ENCODE data around the gene VAC14.
"Not testable (repeated sequence)": the region's sequence is repeated elsewhere in the genome, so short reads cannot be mapped to it uniquely, and the experiment has no call there.

The VAC14 gene

DNA sequence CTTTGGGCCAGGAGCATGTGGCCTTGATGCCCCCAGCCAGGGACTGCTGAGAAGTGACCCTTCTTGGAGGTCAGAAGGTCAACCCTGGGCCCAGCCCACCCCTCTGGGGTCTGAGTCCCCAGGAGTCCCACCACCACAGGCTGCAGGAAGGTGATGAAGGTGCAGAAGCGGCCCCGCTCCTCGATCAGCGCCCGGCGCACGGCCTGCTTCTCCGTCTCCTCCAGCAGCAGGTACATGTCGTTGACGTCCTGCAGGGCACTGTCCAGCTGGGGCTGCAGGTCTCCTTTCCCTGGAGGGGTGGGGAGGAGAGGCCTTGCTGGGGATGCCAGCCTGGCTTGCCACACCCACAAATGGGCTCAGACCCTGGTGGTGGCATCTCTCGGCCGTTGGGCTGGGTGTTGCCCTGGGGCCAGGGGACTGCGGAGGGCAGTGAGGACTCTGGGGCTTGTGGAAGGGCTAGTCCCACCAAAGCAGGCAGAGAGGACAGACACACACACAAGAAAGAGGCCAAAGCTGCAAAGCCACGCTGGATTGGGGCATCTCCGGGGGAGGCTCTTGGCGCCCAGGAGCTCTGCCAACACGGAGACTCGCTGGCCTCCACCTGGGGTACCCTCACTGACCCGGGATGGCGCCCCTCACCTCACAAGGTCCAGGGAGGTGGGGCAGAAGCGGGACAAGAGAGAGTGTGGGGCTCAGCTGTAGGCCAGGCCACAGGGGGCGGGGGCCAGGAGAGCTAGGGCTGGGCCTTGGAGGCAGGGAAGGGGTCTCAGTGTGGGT lies 122.6 kb downstream of the VAC14 start:
- no peak for DNase-seq

GRCh38 chr16:70677499-70678120 lies 123.3 kb downstream of the VAC14 start:
- DNase-seq, result no peak

DNA sequence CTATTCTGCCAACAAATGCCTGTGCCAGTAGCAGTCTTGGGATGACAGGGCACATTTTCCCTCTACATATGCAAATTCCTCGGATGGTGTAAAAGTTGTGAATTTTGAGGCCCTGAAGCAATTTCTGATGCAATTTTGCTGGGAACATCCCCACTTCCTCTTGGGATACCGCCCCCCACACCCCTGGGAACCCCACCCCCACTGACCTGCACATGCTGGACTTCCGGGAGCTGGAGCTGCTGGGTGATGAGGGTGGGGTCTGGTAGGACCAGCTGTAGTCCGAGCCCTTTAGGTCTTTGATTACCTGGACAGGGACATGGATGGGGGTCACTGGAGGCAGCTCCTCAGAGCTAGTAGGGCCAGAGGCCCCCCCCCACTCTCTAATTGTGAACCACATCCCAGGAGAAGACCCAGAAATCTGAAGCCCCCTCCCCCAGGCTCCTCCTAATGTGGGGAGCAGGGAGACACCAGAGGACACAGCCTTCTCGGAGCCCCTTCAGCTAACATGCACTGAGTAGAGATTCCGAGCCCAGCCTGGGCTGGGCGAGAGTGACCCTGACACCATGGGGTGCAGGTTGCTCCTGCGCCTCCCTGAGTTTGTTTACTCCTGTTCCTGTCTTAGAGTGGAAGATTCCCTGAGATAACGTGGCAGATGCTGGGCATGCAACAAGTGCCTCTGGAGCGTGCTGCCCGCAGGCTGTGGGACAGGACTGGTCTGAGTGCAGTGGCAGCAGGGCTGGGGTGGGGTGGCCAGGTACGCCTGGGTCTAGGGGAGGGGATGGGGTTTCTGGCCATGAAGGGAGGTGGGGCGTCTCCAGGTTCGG lies 124.1 kb downstream of the VAC14 start:
- DNase-seq, result no peak

- no peak for DNase-seq
These were observed 125.0 kb downstream of the VAC14 start for GRCh38 chr16:70675851-70676513.

DNA sequence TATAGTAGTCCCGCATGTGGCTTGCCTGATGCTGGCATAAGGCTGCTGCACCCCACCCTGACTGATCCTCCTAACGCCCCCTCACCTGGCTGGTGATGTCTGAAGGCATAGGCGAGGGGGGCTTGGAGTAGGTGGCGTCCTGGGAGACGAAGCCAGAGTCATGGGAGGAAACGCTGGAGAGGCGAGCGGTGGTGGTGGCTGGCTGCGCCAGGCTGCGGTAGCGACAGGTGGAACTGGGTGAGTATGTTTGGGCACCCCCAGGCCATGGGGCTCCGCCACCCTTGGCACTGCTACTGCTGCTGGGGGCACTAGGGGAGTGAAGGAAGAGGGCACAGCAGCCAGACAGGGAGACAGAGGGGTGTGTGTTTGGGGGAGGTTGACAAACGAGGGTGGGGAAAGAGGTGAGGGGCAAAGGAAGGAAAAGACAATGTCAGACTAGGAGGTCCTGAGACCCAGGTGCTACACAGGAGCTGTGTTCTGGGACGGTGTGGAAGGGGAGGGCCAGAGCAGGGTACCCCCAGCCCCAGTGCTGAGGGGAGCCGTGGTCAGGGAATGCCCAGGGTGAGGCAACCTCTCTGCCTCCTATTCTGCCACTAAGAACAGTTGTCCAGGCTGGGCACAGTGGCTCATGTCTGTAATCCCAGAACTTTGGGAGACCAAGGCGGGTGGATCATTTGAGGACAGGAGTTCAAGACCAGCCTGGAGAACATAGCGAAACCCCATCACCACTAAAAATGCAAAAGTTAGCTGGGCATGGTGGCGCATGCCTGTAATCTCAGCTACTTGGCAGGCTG lies 126.5 kb downstream of the VAC14 start:
- no peak for DNase-seq

- DNase-seq, result not testable (repeated sequence)
These were observed 130.0 kb downstream of the VAC14 start for GRCh38 chr16:70670938-70671337.

GRCh38 chr16:70670175-70670574 lies 130.8 kb downstream of the VAC14 start:
- DNase-seq, result no peak

- DNase-seq, result no peak
These were observed 134.9 kb downstream of the VAC14 start for GRCh38 chr16:70665806-70666735.

DNA sequence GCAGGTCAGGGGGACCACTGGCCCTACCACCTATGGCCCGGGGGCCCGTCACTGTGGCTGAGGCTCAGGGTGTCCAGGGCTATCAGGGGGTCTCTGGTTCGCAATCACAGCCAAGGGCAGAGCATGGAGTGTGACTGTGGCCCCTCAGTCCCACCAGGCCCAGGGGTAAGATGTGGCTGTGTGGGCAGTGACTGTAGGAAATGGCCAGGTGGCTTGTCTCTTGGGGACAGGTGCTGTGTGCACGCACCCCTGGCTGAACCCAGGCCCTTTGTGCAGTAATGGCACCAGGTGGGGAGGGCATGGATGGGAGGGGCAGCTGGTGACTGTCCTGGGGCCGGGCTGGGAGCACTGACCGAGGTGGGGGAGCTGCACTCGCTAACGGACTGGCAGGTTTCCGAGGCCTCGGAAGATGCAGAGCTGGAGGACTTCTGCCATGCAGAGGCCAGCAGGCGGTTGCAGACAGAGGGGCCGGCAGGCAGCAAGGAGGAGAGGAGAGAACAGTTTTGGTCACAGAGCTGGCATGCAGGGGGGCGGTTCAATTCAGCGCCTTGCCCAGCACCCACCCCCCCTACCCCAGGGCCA lies 135.8 kb downstream of the VAC14 start:
- DNase-seq, result no peak

GRCh38 chr16:70664325-70665112 lies 136.4 kb downstream of the VAC14 start:
- no peak for DNase-seq

GRCh38 chr16:70663524-70664324 lies 137.2 kb downstream of the VAC14 start:
- no peak for DNase-seq

DNA sequence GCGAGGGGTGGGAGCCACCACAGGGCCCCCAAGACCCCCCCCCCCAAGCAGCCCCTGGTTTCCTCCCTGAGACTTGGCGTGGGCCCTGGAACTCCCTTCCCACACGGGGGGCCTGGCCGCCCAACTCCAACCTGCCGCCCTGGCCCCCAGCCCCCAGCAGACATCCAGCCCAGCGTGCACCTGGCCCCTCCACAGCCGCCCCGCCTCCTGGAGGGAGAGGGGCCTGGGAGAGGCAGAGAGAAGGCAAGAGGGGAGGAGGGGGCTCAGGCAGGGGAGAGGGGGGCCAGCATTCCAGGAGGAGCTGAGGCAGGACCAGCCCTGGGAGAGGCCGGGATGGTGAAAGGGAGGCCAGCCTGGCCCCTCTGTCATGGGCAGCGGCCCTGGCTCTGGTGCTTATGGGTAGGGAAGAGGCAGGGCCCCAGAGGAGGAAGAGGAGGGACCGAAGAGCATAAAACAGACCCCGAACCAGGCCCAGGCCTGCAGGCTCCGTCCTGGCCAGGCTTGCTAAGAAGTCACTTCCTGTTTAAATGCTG lies 137.9 kb downstream of the VAC14 start:
- no peak for DNase-seq

DNA sequence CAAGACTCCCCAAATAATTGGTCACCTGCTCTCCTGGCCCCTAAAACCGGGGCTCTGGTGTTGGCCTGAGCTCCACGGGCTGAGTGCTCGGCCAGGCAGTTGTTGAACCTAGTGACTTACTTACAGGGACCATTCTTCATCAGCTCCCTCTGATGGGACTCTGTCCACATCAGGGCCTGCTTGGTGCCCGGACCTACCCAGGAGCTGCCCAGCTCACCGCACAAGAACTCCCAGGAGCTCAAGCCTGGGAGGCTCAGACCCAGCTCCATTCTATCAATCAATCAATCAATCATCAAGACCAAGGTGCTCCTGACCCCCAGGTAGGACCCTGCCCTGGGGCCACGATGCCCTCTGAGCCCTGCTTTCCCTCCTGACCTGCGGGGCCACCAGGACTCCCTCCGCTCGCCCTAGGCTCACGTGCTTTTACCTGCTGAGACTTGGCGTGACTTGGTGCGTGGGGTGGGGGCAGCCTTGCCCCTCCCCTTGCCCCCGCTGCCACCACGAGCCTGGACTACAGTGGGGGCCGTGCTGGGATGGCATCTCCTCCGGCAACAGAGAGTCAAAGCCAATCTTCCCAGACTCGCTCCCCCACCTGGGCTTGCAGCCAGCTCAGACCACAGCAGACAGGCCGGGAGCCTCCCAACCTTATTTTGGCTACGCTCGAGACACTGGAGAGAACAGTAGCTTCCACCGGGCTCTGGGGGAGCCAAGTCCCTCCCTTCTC lies 138.9 kb downstream of the VAC14 start:
- DNase-seq, result no peak

- no peak for DNase-seq
These were observed 139.4 kb downstream of the VAC14 start for GRCh38 chr16:70661534-70661917.

DNA sequence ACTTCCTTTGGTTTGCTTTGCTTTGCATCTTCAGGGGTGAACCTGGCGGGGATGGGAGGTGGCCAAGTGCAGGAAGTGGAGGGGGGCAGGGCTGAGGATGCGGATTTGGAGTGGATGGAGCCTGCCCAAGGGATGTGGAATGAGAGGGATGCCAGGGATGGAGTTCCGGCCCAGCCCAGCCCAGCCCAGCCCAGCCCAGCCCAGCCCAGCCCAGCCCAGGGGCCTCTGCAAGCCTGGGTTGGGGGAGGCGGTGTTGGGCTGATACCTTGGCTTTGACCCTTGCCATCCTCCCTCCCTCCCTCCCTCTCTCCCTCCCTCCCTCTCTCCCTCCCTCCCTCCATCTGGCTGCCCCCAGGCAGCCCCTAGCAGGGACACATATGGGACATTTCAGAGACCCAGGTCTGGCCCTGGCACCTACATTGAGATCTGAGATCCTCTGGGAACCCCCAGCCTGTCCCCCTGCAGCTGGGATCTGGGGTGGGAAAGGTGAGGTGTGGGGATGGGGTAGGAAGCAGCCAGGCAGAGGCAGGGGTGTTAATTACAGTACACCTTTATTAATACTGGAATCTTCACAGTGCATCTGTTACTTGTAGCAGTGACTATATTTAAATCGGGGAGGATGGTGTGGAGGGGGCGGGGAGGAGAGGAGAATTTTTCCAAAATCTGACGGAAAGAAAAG lies 140.1 kb downstream of the VAC14 start:
- DNase-seq, result no peak

- DNase-seq, result no peak
These were observed 140.8 kb downstream of the VAC14 start for GRCh38 chr16:70659953-70660671.

DNA sequence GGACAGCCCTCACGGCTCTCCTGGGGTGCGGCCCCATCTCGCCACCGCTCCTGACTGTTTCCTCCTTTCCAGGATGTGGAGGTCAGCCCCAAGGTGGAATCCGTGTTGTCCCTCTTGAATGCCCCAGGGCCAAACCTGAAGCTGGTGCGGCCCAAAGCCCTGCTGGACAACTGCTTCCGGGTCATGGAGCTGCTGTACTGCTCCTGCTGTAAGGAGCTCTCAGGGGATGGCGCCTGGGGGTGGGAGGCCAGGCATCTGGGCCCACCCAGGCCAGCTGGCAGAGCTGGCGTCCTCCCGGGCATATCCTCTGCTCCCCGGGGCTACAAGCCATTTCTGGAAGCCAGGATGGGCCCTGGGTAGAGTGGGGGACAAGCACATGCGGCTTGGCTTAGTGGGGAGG lies 141.4 kb downstream of the VAC14 start:
- no peak for DNase-seq
